ENCODE data around the gene IBSP. TPM values are rescaled to one million over a fixed set of nuclear protein-coding genes. Genes with fewer than 3 reads are reported as not detected.
A peak's percentile ranks its signal among the peaks of the same experiment; 100 is the strongest.

The IBSP gene
- total and polyA plus RNA-seq, 9 of the 15 experiments (the other 6 are each of a cell fraction or from before 2014, with no cell fraction given) = not detected

DNA sequence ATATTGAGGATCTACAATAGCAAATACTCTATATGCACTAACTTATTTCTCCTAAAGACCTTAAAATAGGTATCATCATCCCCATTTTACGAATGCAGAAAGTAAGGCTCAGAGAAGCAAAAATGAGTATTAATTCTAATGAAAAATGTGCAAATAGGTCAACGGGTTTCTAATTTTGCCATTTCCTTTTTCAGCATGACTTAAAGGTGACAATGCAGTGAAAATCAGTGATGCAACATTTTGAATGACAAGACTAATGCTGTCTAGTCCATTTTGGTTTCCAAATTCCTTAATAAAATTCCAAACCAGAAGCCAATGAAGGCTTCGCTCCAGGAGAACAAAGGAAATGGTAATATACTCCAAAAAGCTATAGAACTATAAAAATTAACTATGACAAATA lies 37.0 kb upstream of the IBSP start:
- Histone ChIP-seq H3K79me2 (ENCODE audit: control insufficient read depth, insufficient read depth, low read length) (no peaks in the 10 kb centered on the region), H3K9me1 (ENCODE audit: control insufficient read depth, insufficient read depth, low read length) (no peaks in the 10 kb centered on the region), H3K9me3 (replicated peaks; ENCODE audit: control insufficient read depth, insufficient read depth, low read depth, low read length) (no peaks in the 10 kb centered on the region), H3K9ac (ENCODE audit: insufficient read depth in 1 of 2, low read depth in 2 of 2, low read length in 2 of 2) (no peak overlapping the region), H2AFZ (ENCODE audit: low read depth, low read length) (no peak overlapping the region), H3K4me2 (ENCODE audit: insufficient read depth, low read length) (no peak overlapping the region), H3K36me3 (ENCODE audit: control insufficient read depth, insufficient read depth, low read length) (no peaks in the 10 kb centered on the region), H3K27ac (ENCODE audit: extremely low read depth, low read depth, low read length) (no peak overlapping the region), H3K4me3 (no peak overlapping the region), H4K20me1 (replicated peaks; ENCODE audit: control insufficient read depth, insufficient read depth, low read length) (no peaks in the 10 kb centered on the region), H3K4me1 (replicated peaks in 1 of 2; ENCODE audit: control insufficient read depth in 2 of 2, insufficient read depth in 2 of 2, low read length in 2 of 2) (no peaks in the 10 kb centered on the region), H3K27me3 (ENCODE audit: control insufficient read depth in 2 of 2, insufficient read depth in 2 of 2, low read length in 2 of 2) (no peaks in the 10 kb centered on the region)
- intact Hi-C loops (cut with micrococcal nuclease) = no loop called here
- ChIA-PET CTCF (ENCODE audit: low intra/inter-chr PET ratio) (no interaction called here), POLR2A (no interaction called here)
- no TSS peak for BruUV-seq (replicated peaks)
- no peak for TF ChIP-seq POLR2H (tag; IDR thresholded peaks at IDR 0.05; ENCODE audit: low read depth)
- TF ChIP-seq DPF2 (IDR thresholded peaks at IDR 0.05) = no peak
- TF ChIP-seq KLF16 (IDR thresholded peaks at IDR 0.05) = no peak
- TF ChIP-seq, protein P1, sequence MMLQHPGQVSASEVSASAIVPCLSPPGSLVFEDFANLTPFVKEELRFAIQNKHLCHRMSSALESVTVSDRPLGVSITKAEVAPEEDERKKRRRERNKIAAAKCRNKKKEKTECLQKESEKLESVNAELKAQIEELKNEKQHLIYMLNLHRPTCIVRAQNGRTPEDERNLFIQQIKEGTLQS (IDR thresholded peaks at IDR 0.05) = peak; percentile 21; the same call in 1 of the 2 replicates
- TF ChIP-seq, protein P1 (CRISPR knock-in tag; conservative IDR thresholded peaks at IDR 0.05) = no peak
- TF ChIP-seq TCFL5 (CRISPR knock-in tag; conservative IDR thresholded peaks at IDR 0.05) = no peak
- TF ChIP-seq SRSF7 (optimal IDR thresholded peaks at IDR 0.05; ENCODE audit: low read depth, low read length) = no peak
- TF ChIP-seq NFYB (IDR thresholded peaks at IDR 0.05; ENCODE audit: extremely low read depth, insufficient read length) = no peak
- 0% methylated on average over 3 of the region's 3 CpGs for WGBS (ENCODE audit: insufficient coverage, low coverage, missing lambda C conversion rate)
- ATAC-seq = no peak
- FAIRE-seq = no peak
- DNase-seq (ENCODE audit: extremely low read depth in 1 of 4, low spot score in 3 of 4) = no peak
- in situ Hi-C loops (cut with MboI) = no loop called here
